Suprapubic skin (tissue), 4 donors: Measurements from ENCODE around the gene SELENOW.

ENCODE experiments used
- CTCF ChIP-seq, 2 donors: fragments of 200-600 bp in 1 of 2; fragments of 450-650 bp in 1 of 2; sonication (generic) in 1 of 2; IDR thresholded peaks; one replicate each; pipeline ENCODE4 v1.5.1; 2016 to 2019; ENCODE audit warnings: antibody characterized with exemption in 2 of 2, mild to moderate bottlenecking in 1 of 2, moderate library complexity in 1 of 2
- EP300 ChIP-seq: sonication (generic); formaldehyde crosslinking; IDR thresholded peaks from one replicate; pipeline ENCODE4 v1.6.1; 2017; ENCODE audit warnings: antibody characterized with exemption
- POLR2A ChIP-seq, 2 donors: fragments of 450-650 bp; IDR thresholded peaks; one replicate each; pipeline ENCODE4 v1.6.1; 2017; ENCODE audit warnings: antibody characterized with exemption in 2 of 2, mild to moderate bottlenecking in 2 of 2, moderate library complexity in 2 of 2
- POLR2AphosphoS5 ChIP-seq, 3 donors: sonication (generic); formaldehyde crosslinking; IDR thresholded peaks; one replicate each; pipeline ENCODE4 v1.6.1; 2017; ENCODE audit warnings: antibody characterized with exemption in 3 of 3

GRCh38 chr19:47742634-47743033 is 35.9 kb upstream of the SELENOW start:
- TF ChIP-seq CTCF (IDR thresholded peaks at IDR 0.05): no peak
- no peak for TF ChIP-seq POLR2A (IDR thresholded peaks at IDR 0.05)
- TF ChIP-seq POLR2AphosphoS5 (IDR thresholded peaks at IDR 0.05): no peak
- TF ChIP-seq EP300: no peak
